HG03045 (cell line): Measurements from ENCODE around the gene BACE2.
"Not testable (repeated sequence)": the region's sequence is repeated elsewhere in the genome, so short reads cannot be mapped to it uniquely, and the experiment has no call there.

ENCODE experiments used
- ATAC-seq: cut with Tn5 transposase; IDR thresholded peaks from one replicate; pipeline ENCODE4 v1.9.1; 2021; ENCODE audit warnings: mild to moderate bottlenecking, moderate library complexity; ENCODE audit not compliant: unreplicated experiment

Gene BACE2

GRCh38 chr21:41235201-41235600 lies 67.2 kb downstream of the BACE2 start:
- no peak for ATAC-seq

GRCh38 chr21:41236352-41236973 lies 68.5 kb downstream of the BACE2 start:
- no peak for ATAC-seq

DNA sequence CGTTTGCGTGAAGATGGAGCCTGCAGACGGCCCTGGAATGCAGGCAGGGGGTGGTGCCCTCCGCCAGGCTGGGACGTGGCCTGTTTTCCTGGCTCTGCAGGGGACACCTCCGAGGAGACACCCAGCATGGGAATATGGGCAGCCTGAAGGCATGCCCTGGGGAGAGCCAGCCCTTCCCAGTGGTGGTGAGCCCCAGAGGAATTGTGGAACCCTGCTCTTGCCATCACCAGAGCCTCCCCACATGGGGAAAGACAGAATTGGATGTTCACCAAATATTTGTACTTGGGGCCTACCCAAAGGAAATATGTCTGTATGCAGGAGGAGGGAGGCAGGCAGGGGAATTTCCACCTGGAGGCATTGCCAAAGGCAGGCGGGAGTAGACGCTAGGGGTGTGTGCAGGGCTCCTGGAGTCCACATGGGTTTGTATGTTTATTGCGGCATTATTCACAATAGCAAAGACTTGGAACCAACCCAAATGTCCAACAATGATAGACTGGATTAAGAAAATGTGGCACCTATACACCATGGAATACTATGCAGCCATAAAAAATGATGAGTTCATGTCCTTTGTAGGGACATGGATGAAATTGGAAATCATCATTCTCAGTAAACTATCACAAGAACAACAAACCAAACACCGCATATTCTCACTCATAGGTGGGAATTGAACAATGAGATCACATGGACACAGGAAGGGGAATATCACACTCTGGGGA lies 70.3 kb downstream of the BACE2 start:
- not testable (repeated sequence) for ATAC-seq

DNA sequence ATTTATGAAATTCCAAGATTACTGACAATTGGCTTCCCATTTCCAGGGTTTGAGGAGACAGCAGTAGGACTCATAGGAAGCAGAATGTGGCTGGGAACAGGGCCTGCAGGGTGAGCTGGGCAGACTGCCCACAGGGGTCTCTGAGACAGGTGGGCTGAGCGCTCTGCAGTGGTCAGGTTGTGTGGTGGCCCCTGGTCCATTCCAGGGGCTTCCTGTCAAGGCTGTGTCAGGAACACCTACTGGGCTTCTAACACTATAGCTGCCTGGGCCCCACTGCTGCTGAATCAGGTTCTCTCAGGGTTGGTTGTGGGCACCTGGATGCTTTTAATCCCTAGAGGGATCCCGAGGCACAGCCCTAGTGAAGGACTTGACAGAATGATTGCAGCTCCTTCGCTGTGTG lies 72.1 kb downstream of the BACE2 start:
- no peak for ATAC-seq

GRCh38 chr21:41241341-41241740 lies 73.4 kb downstream of the BACE2 start:
- ATAC-seq, result no peak

DNA sequence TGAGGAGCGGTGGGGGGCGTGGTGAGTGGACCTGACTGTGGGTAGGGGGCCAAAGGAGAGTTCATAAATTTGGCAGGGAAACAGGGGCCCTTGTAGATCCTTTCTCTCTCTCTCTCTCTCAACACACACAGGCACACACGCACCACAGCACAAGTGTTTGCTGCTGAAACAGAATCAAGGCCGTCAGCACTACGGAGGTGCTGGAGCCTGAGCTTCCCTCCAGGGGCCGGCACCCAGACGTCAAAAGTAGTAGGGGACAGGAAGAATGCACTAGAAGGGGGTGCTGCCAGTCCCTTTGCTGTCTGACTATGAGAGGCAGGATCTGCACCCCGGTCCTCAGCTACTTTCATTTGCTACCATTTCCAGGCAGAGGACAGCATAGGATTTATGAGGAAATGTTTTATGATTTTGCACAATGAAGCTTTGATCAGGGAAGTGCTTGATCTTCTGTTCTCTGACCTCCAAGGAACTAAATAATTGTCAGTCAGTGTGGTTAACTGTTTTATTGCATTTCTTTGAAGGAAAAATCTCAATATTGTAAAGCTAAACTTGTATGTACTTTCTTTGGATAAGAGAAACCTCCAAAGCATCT lies 74.4 kb downstream of the BACE2 start:
- no peak for ATAC-seq

DNA sequence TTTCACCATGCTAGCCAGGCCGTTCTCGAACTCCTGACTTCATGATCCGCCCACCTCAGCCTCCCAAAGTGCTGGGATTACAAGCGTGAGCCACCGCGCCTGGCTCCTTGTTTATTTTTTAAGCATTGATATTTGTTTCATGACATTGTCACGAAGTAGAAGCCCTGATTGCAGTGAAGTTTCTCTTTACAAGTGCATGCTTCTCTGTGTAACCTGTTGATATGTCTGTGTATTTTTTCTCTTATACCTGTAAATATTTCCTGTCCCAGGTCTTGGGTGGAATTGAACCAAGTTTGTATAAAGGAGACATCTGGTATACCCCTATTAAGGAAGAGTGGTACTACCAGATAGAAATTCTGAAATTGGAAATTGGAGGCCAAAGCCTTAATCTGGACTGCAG lies 75.1 kb downstream of the BACE2 start:
- no peak for ATAC-seq

DNA sequence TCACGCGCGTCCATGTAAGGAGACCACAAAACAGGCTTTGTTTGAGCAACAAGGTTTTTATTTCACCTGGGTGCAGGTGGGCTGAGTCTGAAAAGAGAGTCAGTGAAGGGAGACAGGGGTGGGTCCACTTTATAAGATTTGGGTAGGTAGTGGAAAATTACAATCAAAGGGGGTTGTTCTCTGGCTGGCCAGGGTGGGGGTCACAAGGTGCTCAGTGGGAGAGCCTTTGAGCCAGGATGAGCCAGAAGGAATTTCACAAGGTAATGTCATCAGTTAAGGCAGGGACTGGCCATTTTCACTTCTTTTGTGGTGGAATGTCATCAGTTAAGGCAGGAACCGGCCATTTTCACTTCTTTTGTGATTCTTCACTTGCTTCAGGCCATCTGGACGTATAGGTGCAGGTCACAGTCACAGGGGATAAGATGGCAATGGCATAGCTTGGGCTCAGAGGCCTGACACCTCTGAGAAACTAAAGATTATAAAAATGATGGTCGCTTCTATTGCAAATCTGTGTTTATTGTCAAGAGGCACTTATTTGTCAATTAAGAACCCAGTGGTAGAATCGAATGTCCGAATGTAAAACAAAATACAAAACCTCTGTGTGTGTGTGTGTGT lies 76.4 kb downstream of the BACE2 start:
- ATAC-seq, result not testable (repeated sequence)

- ATAC-seq, result no peak
Measured at GRCh38 chr21:41245509-41246135, 77.7 kb downstream of the BACE2 start.

DNA sequence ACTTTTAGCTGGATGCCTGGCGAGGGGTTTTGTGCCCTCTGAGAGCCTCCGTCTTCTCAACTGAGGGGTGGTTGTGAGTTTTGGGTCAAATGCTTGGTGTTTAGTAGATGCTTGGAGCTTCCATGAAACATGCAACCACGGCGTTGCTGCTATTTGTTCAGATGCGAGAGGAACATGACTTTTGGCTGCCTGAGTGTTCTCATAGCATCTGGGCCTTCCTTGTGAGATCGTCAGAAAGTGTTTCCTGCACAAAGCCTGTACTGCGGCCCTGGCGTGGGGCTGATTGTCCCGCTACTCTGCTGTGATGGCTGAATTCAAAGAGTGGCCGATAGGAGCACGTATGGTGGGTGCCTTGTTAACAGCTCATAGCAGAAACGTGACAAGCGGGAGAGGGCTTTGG lies 78.8 kb downstream of the BACE2 start:
- no peak for ATAC-seq

- ATAC-seq, result no peak
Measured at GRCh38 chr21:41247561-41248545, 79.9 kb downstream of the BACE2 start.

DNA sequence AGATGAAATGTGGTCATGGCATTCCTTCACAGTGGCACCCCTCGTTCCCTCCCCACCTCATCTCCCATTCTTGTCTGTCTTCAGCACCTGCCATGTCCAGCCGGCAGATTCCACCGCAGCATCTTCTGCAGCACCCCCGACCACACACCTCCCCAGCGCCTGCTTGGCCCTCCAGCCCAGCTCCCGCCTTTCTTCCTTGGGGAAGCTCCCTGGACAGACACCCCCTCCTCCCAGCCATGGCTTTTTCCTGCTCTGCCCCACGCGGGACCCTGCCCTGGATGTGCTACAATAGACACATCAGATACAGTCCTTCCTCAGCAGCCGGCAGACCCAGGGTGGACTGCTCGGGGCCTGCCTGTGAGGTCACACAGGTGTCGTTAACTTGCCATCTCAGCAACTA lies 81.5 kb downstream of the BACE2 start:
- no peak for ATAC-seq

DNA sequence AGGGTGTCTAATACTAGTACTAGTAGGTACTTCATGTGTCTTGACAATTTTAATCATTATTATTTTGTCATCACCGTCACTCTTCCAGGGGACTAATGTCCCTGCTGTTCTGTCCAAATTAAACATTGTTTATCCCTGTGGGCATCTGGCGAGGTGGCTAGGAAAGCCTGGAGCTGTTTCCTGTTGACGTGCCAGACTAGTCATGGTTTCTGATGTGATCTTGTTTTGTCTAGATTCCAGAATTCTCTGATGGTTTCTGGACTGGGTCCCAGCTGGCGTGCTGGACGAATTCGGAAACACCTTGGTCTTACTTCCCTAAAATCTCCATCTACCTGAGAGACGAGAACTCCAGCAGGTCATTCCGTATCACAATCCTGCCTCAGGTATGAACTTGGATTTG lies 82.6 kb downstream of the BACE2 start:
- ATAC-seq, result no peak

DNA sequence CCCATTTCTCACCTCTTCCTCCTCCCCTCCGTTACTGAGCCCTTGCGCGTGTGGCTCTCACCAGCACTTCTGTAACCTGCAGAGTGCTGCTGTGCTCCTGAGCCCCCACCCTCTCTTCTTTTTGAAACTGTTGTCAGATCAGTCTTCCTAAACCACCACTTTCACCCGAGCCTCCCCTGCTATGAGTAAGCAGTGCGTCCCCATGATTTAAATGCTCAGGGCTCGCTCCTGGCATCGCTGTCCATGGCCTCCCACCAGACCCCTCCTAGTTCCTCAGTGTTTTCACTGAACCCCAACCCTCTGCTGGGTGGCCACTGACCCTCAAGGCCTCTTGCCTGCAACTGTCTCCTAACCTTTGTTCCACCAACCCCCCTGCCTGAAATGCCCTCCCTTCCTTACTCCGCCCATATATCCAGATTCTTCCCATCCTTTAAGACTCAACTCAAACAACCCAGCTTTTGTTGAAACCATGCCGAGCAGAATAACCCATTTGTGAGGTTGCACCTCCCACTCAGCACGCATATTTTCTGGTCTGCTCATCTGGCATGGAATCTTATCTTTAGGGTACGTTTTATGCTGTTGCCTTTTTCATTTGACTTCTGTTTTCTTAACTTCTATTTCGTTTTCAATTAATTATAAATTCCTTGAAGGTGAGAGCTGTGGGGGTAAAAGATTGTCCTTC lies 84.1 kb downstream of the BACE2 start:
- ATAC-seq, result no peak

GRCh38 chr21:41254090-41254700 lies 86.2 kb downstream of the BACE2 start:
- ATAC-seq, result no peak

- ATAC-seq, result no peak
Measured at GRCh38 chr21:41255190-41255589, 87.2 kb downstream of the BACE2 start.

GRCh38 chr21:41256231-41256630 lies 88.3 kb downstream of the BACE2 start:
- not testable (repeated sequence) for ATAC-seq

- no peak for ATAC-seq
Measured at GRCh38 chr21:41256771-41257702, 89.1 kb downstream of the BACE2 start.
